ENCODE data around the gene PRKG1. TPM values are rescaled to one million over a fixed set of nuclear protein-coding genes. Genes with fewer than 3 reads are reported as not detected.

Gene PRKG1
- total RNA-seq, 2 donors from 2014 or later: 17.8 to 31.1 TPM

- no peak for DNase-seq (ENCODE audit: low spot score)
- no peaks in the 10 kb centered on the region for H3K9me3 ChIP-seq
- no peaks in the 10 kb centered on the region for H3K27me3 ChIP-seq
- H3K4me1 ChIP-seq: peaks cover 0 to 10% of the 10 kb centered on the region in 2 donors
- H3K36me3 ChIP-seq: no peaks in the 10 kb centered on the region
- no peak for TF ChIP-seq CTCF (IDR thresholded peaks at IDR 0.05)
- H3K27ac ChIP-seq: no peak overlapping the region
- H3K4me3 ChIP-seq: no peak overlapping the region
Observed at GRCh38 chr10:51651063-51651462, 576.8 kb downstream of the PRKG1 start.

GRCh38 chr10:51653025-51653424 is 578.7 kb downstream of the PRKG1 start:
- no peak for TF ChIP-seq CTCF (IDR thresholded peaks at IDR 0.05)
- Histone ChIP-seq H3K27me3 (no peaks in the 10 kb centered on the region), H3K4me1 (peaks cover 0 to 13% of the 10 kb centered on the region in 2 donors), H3K27ac (no peak overlapping the region), H3K9me3 (no peaks in the 10 kb centered on the region), H3K4me3 (no peak overlapping the region), H3K36me3 (no peaks in the 10 kb centered on the region)
- DNase-seq (ENCODE audit: low spot score): no peak

- Histone ChIP-seq H3K9me3 (no peaks in the 10 kb centered on the region), H3K4me1 (peaks cover 0 to 16% of the 10 kb centered on the region in 2 donors), H3K27ac (no peak overlapping the region), H3K36me3 (no peaks in the 10 kb centered on the region), H3K4me3 (no peak overlapping the region), H3K27me3 (no peaks in the 10 kb centered on the region)
- no peak for DNase-seq (ENCODE audit: low spot score)
- no peak for TF ChIP-seq CTCF (IDR thresholded peaks at IDR 0.05)
Observed at GRCh38 chr10:51654918-51655317, 580.6 kb downstream of the PRKG1 start.

GRCh38 chr10:51656503-51656902 is 582.2 kb downstream of the PRKG1 start:
- no peak overlapping the region for H3K4me3 ChIP-seq
- no peaks in the 10 kb centered on the region for H3K27me3 ChIP-seq
- peaks cover 0 to 16% of the 10 kb centered on the region in 2 donors for H3K4me1 ChIP-seq
- TF ChIP-seq CTCF (IDR thresholded peaks at IDR 0.05): no peak
- H3K27ac ChIP-seq: no peak overlapping the region
- no peaks in the 10 kb centered on the region for H3K9me3 ChIP-seq
- no peaks in the 10 kb centered on the region for H3K36me3 ChIP-seq
- DNase-seq (ENCODE audit: low spot score): no peak

- no peak for TF ChIP-seq CTCF (IDR thresholded peaks at IDR 0.05)
- Histone ChIP-seq H3K9me3 (no peaks in the 10 kb centered on the region), H3K27me3 (no peaks in the 10 kb centered on the region), H3K36me3 (no peaks in the 10 kb centered on the region), H3K4me3 (no peak overlapping the region), H3K4me1 (peaks cover 0 to 12% of the 10 kb centered on the region in 2 donors), H3K27ac (no peak overlapping the region)
- DNase-seq (ENCODE audit: low spot score): no peak
Observed at GRCh38 chr10:51658000-51658399, 583.7 kb downstream of the PRKG1 start.

- Histone ChIP-seq H3K27me3 (no peaks in the 10 kb centered on the region), H3K27ac (no peak overlapping the region), H3K4me3 (no peak overlapping the region), H3K36me3 (no peaks in the 10 kb centered on the region), H3K9me3 (no peaks in the 10 kb centered on the region), H3K4me1 (peaks cover 0 to 6% of the 10 kb centered on the region in 2 donors)
- no peak for TF ChIP-seq CTCF (IDR thresholded peaks at IDR 0.05)
- DNase-seq (ENCODE audit: low spot score): no peak
Observed at GRCh38 chr10:51659344-51659743, 585.1 kb downstream of the PRKG1 start.

Data from right atrium auricular region (tissue), 2 donors.